ENCODE results near the gene DNM2.

Gene DNM2

GRCh38 chr19:10761443-10762250 is 43.8 kb downstream of the DNM2 start:
- no peak for TF ChIP-seq CTCF (IDR thresholded peaks at IDR 0.05; ENCODE audit: borderline replicate concordance, insufficient read depth, low read depth, low read length)

GRCh38 chr19:10762656-10763055 is 44.8 kb downstream of the DNM2 start:
- TF ChIP-seq CTCF (IDR thresholded peaks at IDR 0.05; ENCODE audit: borderline replicate concordance, insufficient read depth, low read depth, low read length): no peak
- H3K4me3 ChIP-seq (ENCODE audit: low read depth, low read length): no peak overlapping the region

More at GRCh38 chr19:10761443-10762250, 43.8 kb downstream of the DNM2 start:
- no peak overlapping the region for H3K4me3 ChIP-seq (ENCODE audit: low read depth, low read length)

GRCh38 chr19:10763411-10763810 is 45.5 kb downstream of the DNM2 start:
- no peak overlapping the region for H3K4me3 ChIP-seq (ENCODE audit: low read depth, low read length)
- TF ChIP-seq CTCF (IDR thresholded peaks at IDR 0.05; ENCODE audit: borderline replicate concordance, insufficient read depth, low read depth, low read length): no peak

- no peak for TF ChIP-seq CTCF (IDR thresholded peaks at IDR 0.05; ENCODE audit: borderline replicate concordance, insufficient read depth, low read depth, low read length)
- H3K4me3 ChIP-seq (ENCODE audit: low read depth, low read length): no peak overlapping the region
Measured at GRCh38 chr19:10763828-10764339, 46.0 kb downstream of the DNM2 start.

GRCh38 chr19:10764340-10764894 is 46.5 kb downstream of the DNM2 start:
- TF ChIP-seq CTCF (IDR thresholded peaks at IDR 0.05; ENCODE audit: borderline replicate concordance, insufficient read depth, low read depth, low read length): no peak
- H3K4me3 ChIP-seq (ENCODE audit: low read depth, low read length): no peak overlapping the region

GRCh38 chr19:10766049-10766623 is 48.3 kb downstream of the DNM2 start:
- no peak for TF ChIP-seq CTCF (IDR thresholded peaks at IDR 0.05; ENCODE audit: borderline replicate concordance, insufficient read depth, low read depth, low read length)
- no peak overlapping the region for H3K4me3 ChIP-seq (ENCODE audit: low read depth, low read length)

Measured in GM12875 (cell line).